Thoracic aorta (tissue), 2 donors: ENCODE results near the gene TOP1. TPM values are rescaled to one million over a fixed set of nuclear protein-coding genes. Genes with fewer than 3 reads are reported as not detected.

Source experiments
- ATAC-seq: fragments of 150-250 bp; one replicate; pipeline ENCODE4 v1.8.0; 2017; ENCODE audit warnings: low read depth; ENCODE audit not compliant: insufficient number of reproducible peaks, low FRiP score
- DNase-seq: peaks from one replicate; pipeline ENCODE4 v3.0.0-alpha.2; 2020; ENCODE audit warnings: low spot score
- H3K27ac ChIP-seq, 2 donors: fragments of 200-600 bp; sonication (generic); 1 replicate in 1 of 2; 2 replicates in 1 of 2; pipeline ENCODE4 v1.5.1; 2016; ENCODE audit warnings: mild to moderate bottlenecking in 2 of 2, moderate library complexity in 2 of 2
- H3K27me3 ChIP-seq: fragments of 200-600 bp; sonication (generic); replicated peaks from 2 replicates; pipeline ENCODE4 v1.6.0; 2016; ENCODE audit warnings: mild to moderate bottlenecking; ENCODE audit not compliant: insufficient read depth
- H3K36me3 ChIP-seq: fragments of 200-600 bp; sonication (generic); one replicate; pipeline ENCODE4 v1.5.1; 2016
- H3K4me1 ChIP-seq, 2 donors: fragments of 200-600 bp; sonication (generic); 1 replicate in 1 of 2; 2 replicates in 1 of 2; pipeline versions ENCODE4 v1.5.1 to v1.6.0; 2016; ENCODE audit warnings: low read depth in 2 of 2, mild to moderate bottlenecking in 1 of 2; ENCODE audit not compliant: control insufficient read depth in 1 of 2
- H3K4me3 ChIP-seq: fragments of 200-600 bp; sonication (generic); 2 replicates; pipeline ENCODE4 v1.5.1; 2016; ENCODE audit warnings: mild to moderate bottlenecking
- H3K9me3 ChIP-seq: fragments of 200-600 bp; sonication (generic); 2 replicates; pipeline ENCODE4 v1.5.1; 2016
- total RNA-seq, 2 donors: library from RNA; depleted of rRNA; stranded (reverse); fragments of >200 nt; gene quantifications; one replicate each; pipeline versions ENCODE4 v1.1.0 to v1.2.3, GENCODE V29; 2016
- TF ChIP-seq, protein P1 (sequence below): fragments of 200-600 bp; sonication (generic); IDR thresholded peaks from one replicate; pipeline ENCODE4 v1.5.1; 2019; ENCODE audit warnings: antibody characterized with exemption

TOP1 gene
- total RNA-seq, 2 donors from 2014 or later: 17.3 to 35.4 TPM

GRCh38 chr20:41148942-41149341 lies 120.3 kb downstream of the TOP1 start:
- H3K27ac ChIP-seq: peak overlapping the region; percentile 11 to 86
- H3K4me3 ChIP-seq: no peak overlapping the region
- ATAC-seq (no peak), DNase-seq (no peak)
- H3K9me3 ChIP-seq: no peaks in the 10 kb centered on the region
- H3K27me3 ChIP-seq: no peaks in the 10 kb centered on the region
- TF ChIP-seq, protein P1, sequence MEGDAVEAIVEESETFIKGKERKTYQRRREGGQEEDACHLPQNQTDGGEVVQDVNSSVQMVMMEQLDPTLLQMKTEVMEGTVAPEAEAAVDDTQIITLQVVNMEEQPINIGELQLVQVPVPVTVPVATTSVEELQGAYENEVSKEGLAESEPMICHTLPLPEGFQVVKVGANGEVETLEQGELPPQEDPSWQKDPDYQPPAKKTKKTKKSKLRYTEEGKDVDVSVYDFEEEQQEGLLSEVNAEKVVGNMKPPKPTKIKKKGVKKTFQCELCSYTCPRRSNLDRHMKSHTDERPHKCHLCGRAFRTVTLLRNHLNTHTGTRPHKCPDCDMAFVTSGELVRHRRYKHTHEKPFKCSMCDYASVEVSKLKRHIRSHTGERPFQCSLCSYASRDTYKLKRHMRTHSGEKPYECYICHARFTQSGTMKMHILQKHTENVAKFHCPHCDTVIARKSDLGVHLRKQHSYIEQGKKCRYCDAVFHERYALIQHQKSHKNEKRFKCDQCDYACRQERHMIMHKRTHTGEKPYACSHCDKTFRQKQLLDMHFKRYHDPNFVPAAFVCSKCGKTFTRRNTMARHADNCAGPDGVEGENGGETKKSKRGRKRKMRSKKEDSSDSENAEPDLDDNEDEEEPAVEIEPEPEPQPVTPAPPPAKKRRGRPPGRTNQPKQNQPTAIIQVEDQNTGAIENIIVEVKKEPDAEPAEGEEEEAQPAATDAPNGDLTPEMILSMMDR: no peak
- H3K4me1 ChIP-seq: peaks cover 41 to 82% of the 10 kb centered on the region in 2 donors
- H3K36me3 ChIP-seq: no peaks in the 10 kb centered on the region

- no peaks in the 10 kb centered on the region for H3K27me3 ChIP-seq
- no peak for DNase-seq
- H3K27ac ChIP-seq: no peak overlapping the region
- peaks cover 38 to 94% of the 10 kb centered on the region in 2 donors for H3K4me1 ChIP-seq
- no peak overlapping the region for H3K4me3 ChIP-seq
- H3K9me3 ChIP-seq: no peaks in the 10 kb centered on the region
- TF ChIP-seq, protein P1: no peak
- no peak for ATAC-seq
- no peaks in the 10 kb centered on the region for H3K36me3 ChIP-seq
Observed at GRCh38 chr20:41150664-41151063, 122.0 kb downstream of the TOP1 start.

DNA sequence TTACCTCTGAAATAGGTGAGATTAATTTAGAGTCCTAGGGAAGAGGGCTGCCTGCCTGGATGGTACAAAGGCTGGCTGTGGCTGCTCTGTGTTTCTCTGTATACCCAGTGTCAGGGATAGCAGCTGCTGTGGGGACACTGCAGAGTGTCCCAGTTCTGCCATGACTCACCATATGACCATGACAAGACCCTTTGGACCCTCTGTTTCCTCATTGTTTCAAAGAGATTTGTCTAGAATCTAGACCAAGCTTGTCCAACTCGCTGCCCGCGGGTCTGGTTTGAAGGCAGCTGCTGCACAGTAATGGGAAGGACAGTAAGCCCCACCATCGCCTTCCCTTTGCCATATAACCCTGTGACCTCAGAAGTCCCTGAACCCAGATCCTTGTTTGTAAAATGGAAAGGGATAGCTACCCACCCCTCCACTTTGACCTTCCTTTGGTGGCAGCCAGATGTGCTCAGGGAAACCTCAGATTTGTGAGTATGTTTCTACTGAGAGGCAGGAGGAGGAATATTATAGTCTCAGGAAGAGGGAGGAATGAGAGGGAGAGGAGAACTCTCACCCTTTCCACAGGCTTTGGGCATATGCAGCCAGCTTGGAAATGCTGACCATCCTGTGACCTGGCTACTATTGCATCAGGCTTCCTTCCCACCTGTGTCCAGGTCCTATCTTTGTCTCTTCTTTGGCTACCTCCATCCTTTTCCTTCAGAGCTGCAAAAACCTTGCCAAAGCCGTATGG lies 122.7 kb downstream of the TOP1 start:
- H3K9me3 ChIP-seq: no peaks in the 10 kb centered on the region
- ATAC-seq (no peak), DNase-seq (no peak)
- TF ChIP-seq, protein P1: no peak
- H3K4me3 ChIP-seq: no peak overlapping the region
- H3K27ac ChIP-seq: no peak overlapping the region
- H3K27me3 ChIP-seq: no peaks in the 10 kb centered on the region
- H3K36me3 ChIP-seq: no peaks in the 10 kb centered on the region
- H3K4me1 ChIP-seq: peaks cover 32 to 92% of the 10 kb centered on the region in 2 donors

DNA sequence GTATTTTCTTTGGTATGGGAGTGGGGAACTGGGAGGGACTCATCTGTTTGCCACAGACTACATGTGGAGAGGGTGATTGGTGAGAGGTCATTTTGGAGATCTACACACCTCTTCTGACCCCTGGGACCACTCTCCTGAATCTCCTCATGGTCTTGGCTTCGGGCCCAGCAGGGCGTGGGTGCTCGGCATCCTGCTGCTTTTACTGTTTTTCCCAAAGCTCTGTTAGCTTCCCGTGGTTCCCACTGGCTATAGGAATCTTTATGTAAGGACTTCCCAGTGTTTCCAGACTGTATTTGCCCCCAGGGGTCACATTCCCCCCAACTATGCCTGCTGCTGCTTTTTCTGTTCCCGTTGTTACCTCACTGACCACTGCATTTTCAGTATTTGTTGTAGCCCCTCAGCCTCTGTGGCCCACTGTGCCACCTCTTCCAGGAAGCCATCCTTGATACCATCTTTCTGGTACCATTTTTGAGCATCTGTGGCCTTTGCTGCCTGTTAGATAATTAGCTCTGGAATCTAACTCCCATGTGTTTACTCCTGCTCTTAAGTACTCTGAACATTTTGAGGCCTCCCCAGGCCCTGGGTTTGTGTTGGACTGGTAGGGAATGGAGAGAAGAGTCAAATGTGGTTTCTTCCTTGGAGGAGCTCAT lies 123.6 kb downstream of the TOP1 start:
- no peak overlapping the region for H3K27ac ChIP-seq
- peaks cover 22 to 92% of the 10 kb centered on the region in 2 donors for H3K4me1 ChIP-seq
- no peaks in the 10 kb centered on the region for H3K36me3 ChIP-seq
- DNase-seq: no peak
- ATAC-seq: no peak
- no peaks in the 10 kb centered on the region for H3K27me3 ChIP-seq
- no peaks in the 10 kb centered on the region for H3K9me3 ChIP-seq
- TF ChIP-seq, protein P1: no peak
- H3K4me3 ChIP-seq: no peak overlapping the region

- H3K36me3 ChIP-seq: no peaks in the 10 kb centered on the region
- peaks cover 10 to 80% of the 10 kb centered on the region in 2 donors for H3K4me1 ChIP-seq
- H3K4me3 ChIP-seq: no peak overlapping the region
- TF ChIP-seq, protein P1: no peak
- H3K9me3 ChIP-seq: no peaks in the 10 kb centered on the region
- H3K27ac ChIP-seq: no peak overlapping the region
- H3K27me3 ChIP-seq: no peaks in the 10 kb centered on the region
- ATAC-seq (no peak), DNase-seq (no peak)
Observed at GRCh38 chr20:41154436-41155176, 126.0 kb downstream of the TOP1 start.
